Activated B cell treated with CpG ODN at 0.5 μM for 24 hours (primary cell): ENCODE measurements around the gene SCYGR1. TPM values are rescaled to one million over a fixed set of nuclear protein-coding genes. Genes with fewer than 3 reads are reported as not detected.

ENCODE experiments used
- ATAC-seq: fragments of 200-7000 bp; cut with Tn5 transposase; one replicate; pipeline ENCODE4 v1.10.0; 2021; ENCODE audit warnings: low read depth, mild to moderate bottlenecking, moderate library complexity
- CTCF ChIA-PET: fragments of 350-600 bp; sonication (Branson Sonifier 250); formaldehyde crosslinking; loops from one replicate; lab custom pipeline; 2021; ENCODE audit warnings: antibody characterized with exemption; lab: Charles Lee
- POLR2A ChIA-PET: fragments of 350-600 bp; sonication (Branson Sonifier 250); formaldehyde crosslinking; loops from one replicate; lab custom pipeline; 2021; ENCODE audit warnings: antibody characterized with exemption; lab: Charles Lee
- DNase-seq: peaks from one replicate; pipeline ENCODE4 v3.0.0; 2022
- H3K27ac Mint-ChIP-seq: one replicate; pipeline ENCODE4 v1.8.0; 2020; ENCODE audit warnings: mixed read lengths
- H3K27me3 Mint-ChIP-seq: one replicate; pipeline ENCODE4 v1.8.0; 2021; ENCODE audit warnings: mixed read lengths
- H3K36me3 Mint-ChIP-seq: one replicate; pipeline ENCODE4 v1.8.0; 2021; ENCODE audit warnings: low read depth, mixed read lengths
- H3K4me1 Mint-ChIP-seq: one replicate; pipeline ENCODE4 v1.8.0; 2021; ENCODE audit warnings: mixed read lengths
- H3K4me3 Mint-ChIP-seq: one replicate; pipeline ENCODE4 v1.8.0; 2020; ENCODE audit warnings: mild to moderate bottlenecking, mixed read lengths
- H3K9me3 Mint-ChIP-seq: one replicate; pipeline ENCODE4 v1.8.0; 2020; ENCODE audit warnings: mixed read lengths
- CTCF ChIP-seq: fragments of 200-600 bp; IDR thresholded peaks from one replicate; pipeline ENCODE4 v1.8.0; 2022; ENCODE audit warnings: antibody characterized with exemption, mild to moderate bottlenecking
- intact Hi-C: fragments of 100-400 bp; cut with micrococcal nuclease; formaldehyde crosslinking; loops from one replicate; pipeline ENCODE4 v1.15.1; 2024
- total RNA-seq: library from RNA; stranded (reverse); gene quantifications from 2 replicates; pipeline ENCODE4 v1.2.3, GENCODE V29; 2022

The SCYGR1 gene
- total RNA-seq, 1 donor from 2014 or later = not detected

- H3K27me3 Mint-ChIP-seq = no peaks in the 10 kb centered on the region
- CTCF ChIA-PET = interaction anchor here (1.1 to 1.4 kb wide), 2 partner anchors 8 to 47 kb away, joined by 4 to 8 read pairs; no protein-coding TSS in a partner anchor
- peak overlapping the region; percentile 69 for H3K27ac Mint-ChIP-seq
- no peaks in the 10 kb centered on the region for H3K36me3 Mint-ChIP-seq
- no peak for ATAC-seq
- H3K4me3 Mint-ChIP-seq = no peak overlapping the region
- peaks cover 51% of the 10 kb centered on the region for H3K4me1 Mint-ChIP-seq
- no peaks in the 10 kb centered on the region for H3K9me3 Mint-ChIP-seq
- no peak for DNase-seq
- no peak for TF ChIP-seq CTCF
- POLR2A ChIA-PET = interaction anchor here (1.0 kb wide), 1 partner anchor 42 kb away, joined by 3 read pairs; no protein-coding TSS in a partner anchor
- intact Hi-C loops = no loop called here
Observed at GRCh38 chr2:227414846-227415245, 27.1 kb upstream of the SCYGR1 start.

GRCh38 chr2:227413371-227413770 lies 25.6 kb upstream of the SCYGR1 start:
- H3K9me3 Mint-ChIP-seq = no peaks in the 10 kb centered on the region
- H3K27ac Mint-ChIP-seq = no peak overlapping the region
- POLR2A ChIA-PET = interaction anchor here (1.0 kb wide), 1 partner anchor 49 kb away, joined by 3 read pairs; no protein-coding TSS in a partner anchor
- H3K36me3 Mint-ChIP-seq = no peaks in the 10 kb centered on the region
- DNase-seq (no peak), ATAC-seq (no peak)
- CTCF ChIA-PET = no interaction called here
- no peak overlapping the region for H3K4me3 Mint-ChIP-seq
- peaks cover 51% of the 10 kb centered on the region for H3K4me1 Mint-ChIP-seq
- no peaks in the 10 kb centered on the region for H3K27me3 Mint-ChIP-seq
- no peak for TF ChIP-seq CTCF
- intact Hi-C loops = no loop called here

- DNase-seq = no peak
- Mint-ChIP-seq H3K4me3 (no peak overlapping the region), H3K4me1 (peaks cover 51% of the 10 kb centered on the region), H3K27ac (no peak overlapping the region), H3K36me3 (no peaks in the 10 kb centered on the region), H3K9me3 (no peaks in the 10 kb centered on the region), H3K27me3 (no peaks in the 10 kb centered on the region)
- intact Hi-C loops = no loop called here
- ATAC-seq = no peak
- no peak for TF ChIP-seq CTCF
- ChIA-PET CTCF (no interaction called here), POLR2A (interaction anchor here (1.0 kb wide), 1 partner anchor 50 kb away, joined by 3 read pairs; no protein-coding TSS in a partner anchor)
Observed at GRCh38 chr2:227412877-227413276, 25.1 kb upstream of the SCYGR1 start.

GRCh38 chr2:227411990-227412350 lies 24.2 kb upstream of the SCYGR1 start:
- TF ChIP-seq CTCF = no peak
- H3K27me3 Mint-ChIP-seq = no peaks in the 10 kb centered on the region
- peak overlapping the region; percentile 62 for H3K4me3 Mint-ChIP-seq
- intact Hi-C loops = loop anchor here (1.0 kb wide), 2 partner anchors 48 to 87 kb away; partner anchors contain the start of gene MFF
- no peak for ATAC-seq
- ChIA-PET CTCF (no interaction called here), POLR2A (interaction anchor here (0.6 kb wide), 1 partner anchor 77 kb away, joined by 3 read pairs; no protein-coding TSS in a partner anchor)
- no peaks in the 10 kb centered on the region for H3K36me3 Mint-ChIP-seq
- H3K27ac Mint-ChIP-seq = peak overlapping the region; percentile 82
- no peak for DNase-seq
- H3K4me1 Mint-ChIP-seq = peaks cover 50% of the 10 kb centered on the region
- H3K9me3 Mint-ChIP-seq = no peaks in the 10 kb centered on the region

GRCh38 chr2:227411320-227411989 lies 23.7 kb upstream of the SCYGR1 start:
- DNase-seq (no peak), ATAC-seq (peak; percentile 79)
- intact Hi-C loops = loop anchor here (1.0 kb wide), 2 partner anchors 49 to 86 kb away; partner anchors contain the start of gene MFF
- Mint-ChIP-seq H3K4me3 (peak overlapping the region; percentile 62), H3K36me3 (no peaks in the 10 kb centered on the region), H3K27ac (peak overlapping the region; percentile 82), H3K27me3 (no peaks in the 10 kb centered on the region), H3K4me1 (peaks cover 49% of the 10 kb centered on the region), H3K9me3 (no peaks in the 10 kb centered on the region)
- no peak for TF ChIP-seq CTCF
- ChIA-PET POLR2A (interaction anchor here (0.6 to 1.9 kb wide), 8 partner anchors 9 to 77 kb away, joined by 3 to 8 read pairs (median 3); no protein-coding TSS in a partner anchor), CTCF (interaction anchor here (1.0 to 1.8 kb wide), 3 partner anchors 9 to 355 kb away, joined by 3 to 5 read pairs (median 4); no protein-coding TSS in a partner anchor)
